SK-N-SH (cell line): ENCODE data around the gene SPINK4. TPM values are rescaled to one million over a fixed set of nuclear protein-coding genes. Genes with fewer than 3 reads are reported as not detected.

ENCODE experiments used
- CTCF ChIA-PET: fragments of 300-600, 350-600 bp; formaldehyde crosslinking; extraction: SDS; loops from one replicate; lab custom pipeline; 2021; lab: Yijun Ruan, JAX
- POLR2A ChIA-PET: fragments of 350-600 bp; sonication (Branson Sonifier 250); formaldehyde crosslinking; extraction: SDS; loops from one replicate; lab custom pipeline; 2020; ENCODE audit warnings: antibody characterized with exemption, inconsistent platforms; lab: Yijun Ruan, JAX
- DNase-seq: peaks from one replicate; pipeline ENCODE4 v3.0.0; 2012
- H2AFZ ChIP-seq: fragments of 200-600 bp; sonication (generic); 2 replicates; pipeline ENCODE4 v1.8.1; 2016; ENCODE audit warnings: antibody characterized with exemption, mild to moderate bottlenecking, low read depth
- H3F3A ChIP-seq: fragments of 200-600 bp; sonication (generic); replicated peaks from 2 replicates; pipeline ENCODE3; 2016; ENCODE audit warnings: antibody characterized with exemption, mild to moderate bottlenecking; ENCODE audit not compliant: insufficient read depth
- H3K27ac ChIP-seq, 2 experiments: fragments of 200-500 bp in 1 of 2; fragments of 200-600 bp in 1 of 2; sonication (Bioruptor generic) in 1 of 2; sonication (generic), shearing (Covaris generic) in 1 of 2; 2 replicates each; pipeline versions ENCODE4 v1.5.1 to v1.6.1; 2014 to 2016; ENCODE audit warnings: low read depth in 2 of 2, inconsistent platforms in 1 of 2, low read length in 1 of 2, mild to moderate bottlenecking in 1 of 2, mixed read lengths in 1 of 2
- H3K27me3 ChIP-seq: fragments of 200-600 bp; sonication (generic), shearing (Covaris generic); 2 replicates; pipeline ENCODE4 v1.6.1; 2016; ENCODE audit warnings: mixed run types; ENCODE audit not compliant: insufficient read depth
- H3K36me3 ChIP-seq, 2 experiments: fragments of 200-500 bp in 1 of 2; fragments of 200-600 bp in 1 of 2; sonication (Bioruptor generic) in 1 of 2; sonication (generic) in 1 of 2; replicated peaks in 1 of 2; 2 replicates each; pipeline versions ENCODE3 to v1.5.1; 2014 to 2016; ENCODE audit warnings: low read length in 1 of 2, mild to moderate bottlenecking in 1 of 2; ENCODE audit not compliant: insufficient read depth in 2 of 2, control insufficient read depth in 1 of 2
- H3K4me1 ChIP-seq, 2 experiments: fragments of 200-500 bp in 1 of 2; fragments of 200-600 bp in 1 of 2; sonication (Bioruptor generic) in 1 of 2; sonication (generic), shearing (Covaris generic) in 1 of 2; 2 replicates each; pipeline versions ENCODE4 v1.5.1 to v1.6.1; 2014 to 2016; ENCODE audit warnings: low read depth in 1 of 2, low read length in 1 of 2, mixed run types in 1 of 2; ENCODE audit not compliant: insufficient read depth in 2 of 2, control insufficient read depth in 1 of 2
- H3K4me2 ChIP-seq: fragments of 200-600 bp; sonication (generic), shearing (Covaris generic); 2 replicates; pipeline ENCODE4 v1.6.1; 2017; ENCODE audit warnings: mixed run types
- H3K4me3 ChIP-seq, 2 experiments: fragments of 200-500 bp in 1 of 2; fragments of 200-600 bp in 1 of 2; sonication (Bioruptor generic) in 1 of 2; sonication (generic), shearing (Covaris generic) in 1 of 2; 2 replicates each; pipeline versions ENCODE4 v1.5.1 to v1.8.1; 2014 to 2016; ENCODE audit warnings: low read depth in 2 of 2, inconsistent platforms in 1 of 2, low read length in 1 of 2, mild to moderate bottlenecking in 1 of 2, mixed read lengths in 1 of 2, moderate library complexity in 1 of 2
- H3K79me2 ChIP-seq: fragments of 200-600 bp; sonication (generic); 2 replicates; pipeline ENCODE4 v1.8.1; 2017; ENCODE audit warnings: mild to moderate bottlenecking; ENCODE audit not compliant: insufficient read depth
- H3K9ac ChIP-seq: fragments of 200-600 bp; sonication (generic); 2 replicates; pipeline ENCODE4 v1.6.1; 2017; ENCODE audit warnings: mixed run types
- H3K9me2 ChIP-seq: fragments of 200-600 bp; sonication (generic); 2 replicates; pipeline ENCODE4 v1.6.1; 2017; ENCODE audit warnings: mixed run types
- H3K9me3 ChIP-seq: fragments of 200-600 bp; sonication (generic); 2 replicates; pipeline ENCODE4 v1.6.1; 2017; ENCODE audit warnings: mixed run types, mild to moderate bottlenecking, moderate library complexity
- H4K20me1 ChIP-seq: fragments of 200-600 bp; sonication (generic); 2 replicates; pipeline ENCODE4 v1.6.1; 2017; ENCODE audit warnings: mild to moderate bottlenecking, mixed run types; ENCODE audit not compliant: insufficient read depth
- CTCF ChIP-seq: fragments of 200-600 bp; sonication (generic); IDR thresholded peaks from 2 replicates; pipeline ENCODE4 v1.6.1; 2017; ENCODE audit warnings: antibody characterized with exemption, mild to moderate bottlenecking, moderate library complexity
- ELF1 ChIP-seq: IDR thresholded peaks from 2 replicates; pipeline ENCODE4 v1.4.0; 2012
- GABPA ChIP-seq: IDR thresholded peaks from 2 replicates; pipeline ENCODE4 v1.4.0; 2012; ENCODE audit warnings: low read depth, mild to moderate bottlenecking
- MEF2A ChIP-seq: IDR thresholded peaks from 2 replicates; pipeline ENCODE4 v1.4.0; 2012; ENCODE audit warnings: low read depth, borderline replicate concordance
- SMC3 ChIP-seq: IDR thresholded peaks from 2 replicates; pipeline ENCODE4 v1.6.1; 2012; ENCODE audit warnings: low read depth, low read length, improper control_type of control experiment
- TAF1 ChIP-seq: IDR thresholded peaks from 2 replicates; pipeline ENCODE4 v1.6.1; 2012; ENCODE audit warnings: low read depth, mild to moderate bottlenecking, low read length, moderate library complexity, borderline replicate concordance
- YY1 ChIP-seq: IDR thresholded peaks from 2 replicates; pipeline ENCODE4 v1.4.0; 2012; ENCODE audit warnings: low read depth, mild to moderate bottlenecking
- WGBS: methylation state at CpG from one replicate; pipeline ENCODE4 v1.1.6; 2017; ENCODE audit warnings: low lambda C conversion rate; 5-methylcytosine and 5-hydroxymethylcytosine counted together
- polyA plus RNA-seq, 3 experiments: library from polyadenylated mRNA; depleted of rRNA; stranded (reverse); fragments of >200 nt; gene quantifications; 2 replicates each; pipeline ENCODE4 v1.2.3, GENCODE V29; 2012

Gene SPINK4
- polyA plus RNA-seq, 1 of the 3 experiments (the other 2 are of a cell fraction), result not detected

- Histone ChIP-seq H3K36me3 (peaks cover 24 to 38% of the 10 kb centered on the region in 2 experiments), H3K4me3 (peak overlapping the region; percentile 80 to 83)
- POLR2A ChIA-PET, result interaction anchor here (0.8 to 2.1 kb wide), 4 partner anchors 15 to 739 kb away, joined by 3 to 10 read pairs (median 4); partner anchors contain the start of genes BAG1 and CHMP5
Observed at GRCh38 chr9:33289496-33289895, 49.5 kb downstream of the SPINK4 start.

GRCh38 chr9:33289936-33290246 is 49.9 kb downstream of the SPINK4 start:
- Histone ChIP-seq H3K9me2 (no peaks in the 10 kb centered on the region), H3K79me2 (peaks cover 45% of the 10 kb centered on the region), H3K4me1 (peaks cover 0 to 11% of the 10 kb centered on the region in 2 experiments; a peak in 2 of 4 replicates), H3K9ac (peak overlapping the region; percentile 84), H3K4me3 (peak overlapping the region; percentile 80 to 83), H2AFZ (peak overlapping the region; percentile 67), H3K27ac (peak overlapping the region; percentile 94 to 98), H3K36me3 (peaks cover 28 to 42% of the 10 kb centered on the region in 2 experiments), H3K27me3 (no peaks in the 10 kb centered on the region), H3F3A (peaks cover 22% of the 10 kb centered on the region), H3K9me3 (no peaks in the 10 kb centered on the region), H4K20me1 (no peaks in the 10 kb centered on the region), H3K4me2 (peak overlapping the region; percentile 60)
- no peak for DNase-seq
- CTCF ChIA-PET, result interaction anchor here (1.2 to 1.6 kb wide), 2 partner anchors 64 to 163 kb away, joined by 3 to 6 read pairs; no protein-coding TSS in a partner anchor
- whole genome bisulfite sequencing, result 1% methylated on average over 14 of the region's 14 CpGs
- POLR2A ChIA-PET, result interaction anchor here (0.8 to 2.1 kb wide), 4 partner anchors 15 to 739 kb away, joined by 3 to 10 read pairs (median 4); partner anchors contain the start of genes BAG1 and CHMP5
- no peak for TF ChIP-seq CTCF
- peak; percentile 83 for TF ChIP-seq YY1

More at GRCh38 chr9:33289496-33289895, 49.5 kb downstream of the SPINK4 start:
- CTCF ChIA-PET, result interaction anchor here (1.2 kb wide), 1 partner anchor 164 kb away, joined by 3 read pairs; no protein-coding TSS in a partner anchor
- TF ChIP-seq YY1 (no peak), TAF1 (no peak), ELF1 (no peak), GABPA (no peak), SMC3 (no peak), MEF2A (no peak)
- Histone ChIP-seq H3K4me2 (peak overlapping the region; percentile 60), H3K4me1 (peaks cover 0 to 11% of the 10 kb centered on the region in 2 experiments; a peak in 2 of 4 replicates), H3K79me2 (peaks cover 41% of the 10 kb centered on the region), H2AFZ (no peak overlapping the region), H3K27ac (peak overlapping the region; percentile 94 to 98), H3F3A (peaks cover 22% of the 10 kb centered on the region), H3K9me3 (no peaks in the 10 kb centered on the region), H4K20me1 (no peaks in the 10 kb centered on the region), H3K27me3 (no peaks in the 10 kb centered on the region), H3K9ac (peak overlapping the region; percentile 84), H3K9me2 (no peaks in the 10 kb centered on the region)
- peak; percentile 38 for DNase-seq
- 33% methylated on average over 11 of the region's 12 CpGs for WGBS
